ENCODE measurements around the gene NAALADL2.

GRCh38 chr3:175378348-175378747 lies 519.2 kb downstream of the NAALADL2 start:
- no peak for TF ChIP-seq EZH2 (IDR thresholded peaks at IDR 0.05; ENCODE audit: low read length, unreplicated experiment)
- TF ChIP-seq, protein P1, sequence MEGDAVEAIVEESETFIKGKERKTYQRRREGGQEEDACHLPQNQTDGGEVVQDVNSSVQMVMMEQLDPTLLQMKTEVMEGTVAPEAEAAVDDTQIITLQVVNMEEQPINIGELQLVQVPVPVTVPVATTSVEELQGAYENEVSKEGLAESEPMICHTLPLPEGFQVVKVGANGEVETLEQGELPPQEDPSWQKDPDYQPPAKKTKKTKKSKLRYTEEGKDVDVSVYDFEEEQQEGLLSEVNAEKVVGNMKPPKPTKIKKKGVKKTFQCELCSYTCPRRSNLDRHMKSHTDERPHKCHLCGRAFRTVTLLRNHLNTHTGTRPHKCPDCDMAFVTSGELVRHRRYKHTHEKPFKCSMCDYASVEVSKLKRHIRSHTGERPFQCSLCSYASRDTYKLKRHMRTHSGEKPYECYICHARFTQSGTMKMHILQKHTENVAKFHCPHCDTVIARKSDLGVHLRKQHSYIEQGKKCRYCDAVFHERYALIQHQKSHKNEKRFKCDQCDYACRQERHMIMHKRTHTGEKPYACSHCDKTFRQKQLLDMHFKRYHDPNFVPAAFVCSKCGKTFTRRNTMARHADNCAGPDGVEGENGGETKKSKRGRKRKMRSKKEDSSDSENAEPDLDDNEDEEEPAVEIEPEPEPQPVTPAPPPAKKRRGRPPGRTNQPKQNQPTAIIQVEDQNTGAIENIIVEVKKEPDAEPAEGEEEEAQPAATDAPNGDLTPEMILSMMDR (conservative IDR thresholded peaks at IDR 0.05; ENCODE audit: low read depth, low read length), result no peak
